Measurements from ENCODE around the gene AMFR. TPM values are rescaled to one million over a fixed set of nuclear protein-coding genes. Genes with fewer than 3 reads are reported as not detected.
A peak's percentile ranks its signal among the peaks of the same experiment; 100 is the strongest.
"Not testable (repeated sequence)": the region's sequence is repeated elsewhere in the genome, so short reads cannot be mapped to it uniquely, and the experiment has no call there.

AMFR gene
- total RNA-seq, 1 experiment from 2014 or later, result 196 TPM

- peak; percentile 30 for DNase-seq (ENCODE audit: low read depth)
Observed at GRCh38 chr16:56424404-56424764, 961 bp downstream of the AMFR start.

- DNase-seq (ENCODE audit: low read depth), result no peak
Observed at GRCh38 chr16:56423584-56424403, 1.6 kb downstream of the AMFR start.

GRCh38 chr16:56422896-56423441 is 2.4 kb downstream of the AMFR start:
- DNase-seq (ENCODE audit: low read depth), result no peak

GRCh38 chr16:56421976-56422669 is 3.2 kb downstream of the AMFR start:
- DNase-seq (ENCODE audit: low read depth), result no peak

GRCh38 chr16:56421313-56421712 is 4.0 kb downstream of the AMFR start:
- no peak for DNase-seq (ENCODE audit: low read depth)

GRCh38 chr16:56420613-56421012 is 4.7 kb downstream of the AMFR start:
- DNase-seq (ENCODE audit: low read depth), result no peak

- no peak for DNase-seq (ENCODE audit: low read depth)
Observed at GRCh38 chr16:56419740-56420548, 5.4 kb downstream of the AMFR start.

- DNase-seq (ENCODE audit: low read depth), result no peak
Observed at GRCh38 chr16:56417138-56417537, 8.2 kb downstream of the AMFR start.

GRCh38 chr16:56415875-56416274 is 9.5 kb downstream of the AMFR start:
- DNase-seq (ENCODE audit: low read depth), result no peak

- DNase-seq (ENCODE audit: low read depth), result no peak
Observed at GRCh38 chr16:56414366-56414765, 11.0 kb downstream of the AMFR start.

GRCh38 chr16:56413381-56413780 is 12.0 kb downstream of the AMFR start:
- no peak for DNase-seq (ENCODE audit: low read depth)

- no peak for DNase-seq (ENCODE audit: low read depth)
Observed at GRCh38 chr16:56411624-56412023, 13.7 kb downstream of the AMFR start.

GRCh38 chr16:56411123-56411522 is 14.2 kb downstream of the AMFR start:
- DNase-seq (ENCODE audit: low read depth), result no peak

- DNase-seq (ENCODE audit: low read depth), result peak; percentile 19
Observed at GRCh38 chr16:56409195-56409594, 16.1 kb downstream of the AMFR start.

- no peak for DNase-seq (ENCODE audit: low read depth)
Observed at GRCh38 chr16:56408379-56409098, 16.8 kb downstream of the AMFR start.

GRCh38 chr16:56405977-56406672 is 19.2 kb downstream of the AMFR start:
- no peak for DNase-seq (ENCODE audit: low read depth)

GRCh38 chr16:56401482-56401881 is 23.9 kb downstream of the AMFR start:
- no peak for DNase-seq (ENCODE audit: low read depth)

- DNase-seq (ENCODE audit: low read depth), result no peak
Observed at GRCh38 chr16:56400458-56400857, 24.9 kb downstream of the AMFR start.

GRCh38 chr16:56399486-56399885 is 25.9 kb downstream of the AMFR start:
- no peak for DNase-seq (ENCODE audit: low read depth)

GRCh38 chr16:56399047-56399446 is 26.3 kb downstream of the AMFR start:
- no peak for DNase-seq (ENCODE audit: low read depth)

GRCh38 chr16:56396724-56397123 is 28.6 kb downstream of the AMFR start:
- DNase-seq (ENCODE audit: low read depth), result not testable (repeated sequence)
